Measurements from ENCODE around the gene L1TD1. TPM values are rescaled to one million over a fixed set of nuclear protein-coding genes. Genes with fewer than 3 reads are reported as not detected.
A peak's percentile ranks its signal among the peaks of the same experiment; 100 is the strongest.
"Not testable (repeated sequence)": the region's sequence is repeated elsewhere in the genome, so short reads cannot be mapped to it uniquely, and the experiment has no call there.

The L1TD1 gene
- total RNA-seq: not detected

GRCh38 chr1:62194651-62195544 is at the start of gene L1TD1:
L1TD1 (plus strand) TSS chr1:62194849; CDS start chr1:62206629, 11,780 bp downstream.
- Mint-ChIP-seq H3K27ac (no peak within 1 kb of the TSS), H3K9me3 (no peaks in the 10 kb centered on the region), H3K36me3 (ENCODE audit: low read depth) (no peaks in the 10 kb centered on the region), H3K4me1 (peaks cover 3% of the 10 kb centered on the region), H3K4me3 (no peak within 1 kb of the TSS), H3K27me3 (peaks cover 25% of the 10 kb centered on the region)
- ChIA-PET POLR2A (no interaction called here), CTCF (no interaction called here)
- no peak for DNase-seq

- H3K4me1 Mint-ChIP-seq: no peaks in the 10 kb centered on the region
- no peak for DNase-seq
- ChIA-PET CTCF (interaction anchor here (0.9 kb wide), 1 partner anchor 16 kb away, joined by 4 read pairs; no protein-coding TSS in a partner anchor), POLR2A (no interaction called here)
- no peak overlapping the region for H3K27ac Mint-ChIP-seq
- no peak overlapping the region for H3K4me3 Mint-ChIP-seq
- no peaks in the 10 kb centered on the region for H3K9me3 Mint-ChIP-seq
- no peaks in the 10 kb centered on the region for H3K27me3 Mint-ChIP-seq
- H3K36me3 Mint-ChIP-seq (ENCODE audit: low read depth): peaks cover 2% of the 10 kb centered on the region
These were observed 34.7 kb upstream of the L1TD1 start for GRCh38 chr1:62159940-62160348.

- no peak for DNase-seq
- ChIA-PET POLR2A (no interaction called here), CTCF (no interaction called here)
- Mint-ChIP-seq H3K4me1 (no peaks in the 10 kb centered on the region), H3K27me3 (no peaks in the 10 kb centered on the region), H3K27ac (no peak overlapping the region), H3K36me3 (ENCODE audit: low read depth) (peaks cover 2% of the 10 kb centered on the region), H3K4me3 (no peak overlapping the region), H3K9me3 (no peaks in the 10 kb centered on the region)
These were observed 32.9 kb upstream of the L1TD1 start for GRCh38 chr1:62161711-62162110.

GRCh38 chr1:62170380-62170779 is 24.3 kb upstream of the L1TD1 start:
- CTCF ChIA-PET; H3K27ac Mint-ChIP-seq; POLR2A ChIA-PET; H3K36me3 Mint-ChIP-seq (ENCODE audit: low read depth); H3K27me3 Mint-ChIP-seq; H3K4me3 Mint-ChIP-seq; H3K4me1 Mint-ChIP-seq; DNase-seq; H3K9me3 Mint-ChIP-seq: not testable (repeated sequence)

GRCh38 chr1:62175568-62176179 is 19.0 kb upstream of the L1TD1 start:
- Mint-ChIP-seq H3K4me3 (no peak overlapping the region), H3K4me1 (no peaks in the 10 kb centered on the region), H3K36me3 (ENCODE audit: low read depth) (no peaks in the 10 kb centered on the region), H3K27me3 (no peaks in the 10 kb centered on the region), H3K9me3 (no peaks in the 10 kb centered on the region), H3K27ac (no peak overlapping the region)
- DNase-seq: peak; percentile 60
- POLR2A ChIA-PET: no interaction called here
- CTCF ChIA-PET: interaction anchor here (0.5 to 1.7 kb wide), 14 partner anchors 9 to 237 kb away, joined by 3 to 7 read pairs (median 3); no protein-coding TSS in a partner anchor

- Mint-ChIP-seq H3K9me3 (no peaks in the 10 kb centered on the region), H3K4me3 (no peak overlapping the region), H3K27ac (no peak overlapping the region), H3K36me3 (ENCODE audit: low read depth) (no peaks in the 10 kb centered on the region), H3K4me1 (no peaks in the 10 kb centered on the region), H3K27me3 (no peaks in the 10 kb centered on the region)
- DNase-seq: no peak
- CTCF ChIA-PET: interaction anchor here (0.7 to 1.7 kb wide), 4 partner anchors 8 to 229 kb away, joined by 3 to 7 read pairs (median 4); no protein-coding TSS in a partner anchor
- POLR2A ChIA-PET: no interaction called here
These were observed 17.9 kb upstream of the L1TD1 start for GRCh38 chr1:62176597-62177312.

- H3K4me1 Mint-ChIP-seq: no peaks in the 10 kb centered on the region
- DNase-seq: no peak
- no peaks in the 10 kb centered on the region for H3K27me3 Mint-ChIP-seq
- H3K4me3 Mint-ChIP-seq: no peak overlapping the region
- CTCF ChIA-PET: no interaction called here
- H3K27ac Mint-ChIP-seq: no peak overlapping the region
- H3K9me3 Mint-ChIP-seq: no peaks in the 10 kb centered on the region
- no peaks in the 10 kb centered on the region for H3K36me3 Mint-ChIP-seq (ENCODE audit: low read depth)
- POLR2A ChIA-PET: no interaction called here
These were observed 17.0 kb upstream of the L1TD1 start for GRCh38 chr1:62177621-62178020.

GRCh38 chr1:62178372-62178771 is 16.3 kb upstream of the L1TD1 start:
- Mint-ChIP-seq H3K4me1 (no peaks in the 10 kb centered on the region), H3K36me3 (ENCODE audit: low read depth) (no peaks in the 10 kb centered on the region), H3K27ac (no peak overlapping the region), H3K4me3 (no peak overlapping the region), H3K27me3 (no peaks in the 10 kb centered on the region), H3K9me3 (no peaks in the 10 kb centered on the region)
- DNase-seq: no peak
- ChIA-PET CTCF (no interaction called here), POLR2A (no interaction called here)

- DNase-seq; H3K27ac Mint-ChIP-seq; H3K9me3 Mint-ChIP-seq; H3K4me1 Mint-ChIP-seq; H3K36me3 Mint-ChIP-seq (ENCODE audit: low read depth); H3K4me3 Mint-ChIP-seq; CTCF ChIA-PET; H3K27me3 Mint-ChIP-seq; POLR2A ChIA-PET: not testable (repeated sequence)
These were observed 14.6 kb upstream of the L1TD1 start for GRCh38 chr1:62180054-62180453.

- ChIA-PET POLR2A (no interaction called here), CTCF (interaction anchor here (0.6 kb wide), 1 partner anchor 528 kb away, joined by 3 read pairs; no protein-coding TSS in a partner anchor)
- Mint-ChIP-seq H3K36me3 (ENCODE audit: low read depth) (no peaks in the 10 kb centered on the region), H3K9me3 (no peaks in the 10 kb centered on the region), H3K27me3 (no peaks in the 10 kb centered on the region), H3K4me3 (no peak overlapping the region), H3K4me1 (no peaks in the 10 kb centered on the region), H3K27ac (no peak overlapping the region)
- DNase-seq: no peak
These were observed 14.0 kb upstream of the L1TD1 start for GRCh38 chr1:62180639-62181038.

GRCh38 chr1:62181532-62181931 is 13.1 kb upstream of the L1TD1 start:
- Mint-ChIP-seq H3K4me1 (no peaks in the 10 kb centered on the region), H3K27ac (no peak overlapping the region), H3K9me3 (no peaks in the 10 kb centered on the region), H3K4me3 (no peak overlapping the region), H3K36me3 (ENCODE audit: low read depth) (no peaks in the 10 kb centered on the region), H3K27me3 (no peaks in the 10 kb centered on the region)
- ChIA-PET CTCF (no interaction called here), POLR2A (interaction anchor here (0.7 kb wide), 1 partner anchor 117 kb away, joined by 5 read pairs; no protein-coding TSS in a partner anchor)
- DNase-seq: no peak

GRCh38 chr1:62182157-62182556 is 12.5 kb upstream of the L1TD1 start:
- DNase-seq; H3K4me3 Mint-ChIP-seq; H3K36me3 Mint-ChIP-seq (ENCODE audit: low read depth); H3K4me1 Mint-ChIP-seq; H3K9me3 Mint-ChIP-seq; CTCF ChIA-PET; H3K27ac Mint-ChIP-seq; H3K27me3 Mint-ChIP-seq: not testable (repeated sequence)
- POLR2A ChIA-PET: interaction anchor here (0.7 kb wide), 1 partner anchor 116 kb away, joined by 5 read pairs; no protein-coding TSS in a partner anchor

All from activated CD4-positive, alpha-beta T cell treated with anti-CD3 and anti-CD28 coated beads, Interleukin-2, amount 10 ng/mL, durations not matched to agents 7 days and 5 days (primary cell).